Keratinocyte (primary cell): ENCODE measurements around the gene EFCAB12.

ENCODE experiments used
- CTCF ChIP-seq, 3 experiments: IDR thresholded peaks in 1 of 3; conservative IDR thresholded peaks in 1 of 3; optimal IDR thresholded peaks in 1 of 3; 2 replicates in 2 of 3; 3 replicates in 1 of 3; pipeline versions ENCODE3 to v1.5.1; 2011; ENCODE audit warnings: low read length in 3 of 3, mild to moderate bottlenecking in 3 of 3, moderate library complexity in 2 of 3, control low read depth in 1 of 3, inconsistent platforms in 1 of 3; ENCODE audit not compliant: insufficient read depth in 2 of 3; ENCODE audit errors: extremely low read depth in 1 of 3
- EZH2 ChIP-seq: IDR thresholded peaks from one replicate; pipeline ENCODE4 v1.6.1; 2012; ENCODE audit warnings: inconsistent platforms, mild to moderate bottlenecking, low read length, moderate library complexity

GRCh38 chr3:129360705-129361460 lies 67.6 kb downstream of the EFCAB12 start:
- TF ChIP-seq CTCF (optimal IDR thresholded peaks at IDR 0.05 in 1 of 3, IDR thresholded peaks at IDR 0.05 in 1 of 3, conservative IDR thresholded peaks at IDR 0.05 in 1 of 3; ENCODE audit: extremely low read depth in 1 of 3, insufficient read depth in 2 of 3, low read length in 3 of 3) (no peak), EZH2 (no peak)
